Mesothelial cell of epicardium (in vitro differentiated cells): ENCODE data around the gene FXYD6. TPM values are rescaled to one million over a fixed set of nuclear protein-coding genes. Genes with fewer than 3 reads are reported as not detected.

Source experiments
- DNase-seq, 2 experiments: peaks; one replicate each; pipeline ENCODE4 v3.0.0; 2021; ENCODE audit warnings: low spot score in 2 of 2; ENCODE audit not compliant: unreplicated experiment in 2 of 2
- H3K27ac Mint-ChIP-seq: 2 replicates; pipeline ENCODE4 v1.8.0; 2021; ENCODE audit warnings: mixed read lengths
- H3K27me3 Mint-ChIP-seq: 2 replicates; pipeline ENCODE4 v1.8.0; 2021; ENCODE audit warnings: low read depth, mixed read lengths
- H3K36me3 Mint-ChIP-seq: 2 replicates; pipeline ENCODE4 v1.8.0; 2021; ENCODE audit warnings: mixed read lengths
- H3K4me1 Mint-ChIP-seq: 2 replicates; pipeline ENCODE4 v1.8.0; 2021; ENCODE audit warnings: mixed read lengths
- H3K4me3 Mint-ChIP-seq: 2 replicates; pipeline ENCODE4 v1.8.0; 2021; ENCODE audit warnings: mild to moderate bottlenecking, moderate library complexity, mixed read lengths
- H3K9me3 Mint-ChIP-seq: 2 replicates; pipeline ENCODE4 v1.8.0; 2021; ENCODE audit warnings: mixed read lengths
- CTCF ChIP-seq: fragments of 200-600 bp; sonication (generic); IDR thresholded peaks from one replicate; pipeline ENCODE4 v1.5.0; 2021; ENCODE audit warnings: antibody characterized with exemption; ENCODE audit not compliant: unreplicated experiment
- total RNA-seq: library from RNA; stranded (reverse); gene quantifications from 3 replicates; pipeline ENCODE4 v1.2.1, GENCODE V29; 2021

Gene FXYD6
- total RNA-seq, 1 donor from 2014 or later: 116 TPM

- Mint-ChIP-seq H3K27ac (peak overlapping the region; percentile 29), H3K9me3 (no peaks in the 10 kb centered on the region), H3K4me3 (peak overlapping the region; percentile 33), H3K36me3 (no peaks in the 10 kb centered on the region), H3K4me1 (peaks cover 49% of the 10 kb centered on the region), H3K27me3 (peaks cover 28% of the 10 kb centered on the region)
- peak in 1 of 2 experiments; percentile 41 for DNase-seq
- no peak for TF ChIP-seq CTCF
Observed at GRCh38 chr11:117882311-117882905, 6.0 kb upstream of the FXYD6 start.

GRCh38 chr11:117881217-117881616 is 4.8 kb upstream of the FXYD6 start:
- no peak overlapping the region for H3K4me3 Mint-ChIP-seq
- no peaks in the 10 kb centered on the region for H3K9me3 Mint-ChIP-seq
- H3K27ac Mint-ChIP-seq: no peak overlapping the region
- DNase-seq: peak in 1 of 2 experiments; percentile 16
- H3K4me1 Mint-ChIP-seq: peaks cover 52% of the 10 kb centered on the region
- peaks cover 32% of the 10 kb centered on the region for H3K27me3 Mint-ChIP-seq
- H3K36me3 Mint-ChIP-seq: no peaks in the 10 kb centered on the region
- no peak for TF ChIP-seq CTCF

- Mint-ChIP-seq H3K27me3 (peaks cover 34% of the 10 kb centered on the region), H3K4me3 (no peak overlapping the region), H3K27ac (no peak overlapping the region), H3K9me3 (no peaks in the 10 kb centered on the region), H3K36me3 (no peaks in the 10 kb centered on the region), H3K4me1 (peaks cover 48% of the 10 kb centered on the region)
- no peak for TF ChIP-seq CTCF
- DNase-seq: peak in 1 of 2 experiments; percentile 22
Observed at GRCh38 chr11:117879516-117880480, 3.3 kb upstream of the FXYD6 start.

GRCh38 chr11:117878939-117879475 is 2.5 kb upstream of the FXYD6 start:
- no peak for DNase-seq
- no peaks in the 10 kb centered on the region for H3K9me3 Mint-ChIP-seq
- H3K27ac Mint-ChIP-seq: no peak overlapping the region
- H3K36me3 Mint-ChIP-seq: no peaks in the 10 kb centered on the region
- no peak overlapping the region for H3K4me3 Mint-ChIP-seq
- H3K4me1 Mint-ChIP-seq: peaks cover 49% of the 10 kb centered on the region
- no peak for TF ChIP-seq CTCF
- H3K27me3 Mint-ChIP-seq: peaks cover 34% of the 10 kb centered on the region

- Mint-ChIP-seq H3K4me3 (peak overlapping the region; percentile 18), H3K27ac (no peak overlapping the region), H3K9me3 (no peaks in the 10 kb centered on the region), H3K4me1 (peaks cover 48% of the 10 kb centered on the region), H3K27me3 (peaks cover 34% of the 10 kb centered on the region), H3K36me3 (no peaks in the 10 kb centered on the region)
- TF ChIP-seq CTCF: no peak
- DNase-seq: peak in 1 of 2 experiments; percentile 19
Observed at GRCh38 chr11:117878314-117878938, 2.0 kb upstream of the FXYD6 start.
